HepG2 (cell line): ENCODE measurements around the gene SPG7. TPM values are rescaled to one million over a fixed set of nuclear protein-coding genes. Genes with fewer than 3 reads are reported as not detected.
A peak's percentile ranks its signal among the peaks of the same experiment; 100 is the strongest.

Source experiments
- ATAC-seq: fragments of 200-7000 bp; cut with Tn5 transposase; 3 replicates; pipeline ENCODE4 v1.9.1; 2020; ENCODE audit warnings: mild to moderate bottlenecking, moderate library complexity
- BruUV-seq: library from RNA; stranded (reverse); fragments of 400-500 nt; replicated peaks from 2 replicates; lab custom pipeline; 2021; lab: Mats Ljungman, UMichigan
- CTCF ChIA-PET: fragments of 300-600 bp; formaldehyde crosslinking; extraction: SDS; loops from one replicate; lab custom pipeline; 2021; ENCODE audit warnings: low total read pairs, inconsistent platforms, low intra/inter-chr PET ratio; lab: Yijun Ruan, JAX
- POLR2A ChIA-PET: fragments of 350-600 bp; sonication (Branson Sonifier 250); formaldehyde crosslinking; loops from one replicate; lab custom pipeline; 2020; ENCODE audit warnings: antibody characterized with exemption, inconsistent platforms; lab: Yijun Ruan, JAX
- DNase-seq: peaks from one replicate; pipeline ENCODE4 v3.0.0-alpha.2; 2015; ENCODE audit warnings: low spot score
- FAIRE-seq: peaks from 3 replicates; lab custom pipeline; 2011; peaks lifted over from hg19 to GRCh38; lab: Jason Lieb, UNC
- H2AFZ ChIP-seq: one replicate; pipeline ENCODE4 v1.6.1; 2011; ENCODE audit warnings: low read length, inconsistent platforms
- H3K27ac ChIP-seq: fragments of 300-600 bp; 3 replicates; pipeline ENCODE4 v1.8.0; 2011; ENCODE audit warnings: mixed run types, mild to moderate bottlenecking, mixed read lengths, low read length, inconsistent platforms; ENCODE audit not compliant: insufficient read depth; ENCODE audit errors: extremely low read length
- H3K27me3 ChIP-seq, 2 experiments: fragments of 200-600 bp in 1 of 2; 2 replicates in 1 of 2; 3 replicates in 1 of 2; pipeline versions ENCODE4 v1.6.0 to v1.8.0; 2011; ENCODE audit warnings: low read length in 2 of 2, mild to moderate bottlenecking in 2 of 2, moderate library complexity in 2 of 2, inconsistent platforms in 1 of 2; ENCODE audit not compliant: insufficient read depth in 2 of 2, control insufficient read depth in 1 of 2
- H3K36me3 ChIP-seq, 2 experiments: fragments of 200-600 bp in 1 of 2; replicated peaks in 1 of 2; 2 replicates in 1 of 2; 3 replicates in 1 of 2; pipeline versions ENCODE4 v1.5.1 to v1.8.0; 2011; ENCODE audit warnings: low read length in 2 of 2, inconsistent platforms in 1 of 2; ENCODE audit not compliant: insufficient read depth in 2 of 2, control insufficient read depth in 1 of 2
- H3K4me1 ChIP-seq: 2 replicates; pipeline ENCODE4 v1.5.1; 2012; ENCODE audit warnings: low read length, inconsistent platforms; ENCODE audit not compliant: insufficient read depth
- H3K4me2 ChIP-seq: 2 replicates; pipeline ENCODE4 v1.6.0; 2011; ENCODE audit warnings: low read depth, low read length, inconsistent platforms
- H3K4me3 ChIP-seq, 3 experiments: fragments of 200-600 bp in 1 of 3; sonication (generic), shearing (Covaris generic) in 1 of 3; replicated peaks in 1 of 3; 2 replicates each; pipeline ENCODE4 v1.5.1; 2011 to 2016; ENCODE audit warnings: low read length in 3 of 3, inconsistent platforms in 2 of 3, low read depth in 2 of 3, mild to moderate bottlenecking in 2 of 3, control low read depth in 1 of 3, mixed read lengths in 1 of 3; ENCODE audit not compliant: insufficient read depth in 1 of 3
- H3K79me2 ChIP-seq: one replicate; pipeline ENCODE4 v1.6.1; 2011; ENCODE audit warnings: low read length, inconsistent platforms; ENCODE audit not compliant: insufficient read depth
- H3K9ac ChIP-seq: 2 replicates; pipeline ENCODE4 v1.6.0; 2011; ENCODE audit warnings: mild to moderate bottlenecking, low read depth, low read length, inconsistent platforms; ENCODE audit not compliant: insufficient read depth
- H3K9me3 ChIP-seq: 2 replicates; pipeline ENCODE4 v1.5.1; 2012; ENCODE audit warnings: mild to moderate bottlenecking, low read length
- H4K20me1 ChIP-seq: 2 replicates; pipeline ENCODE4 v1.6.0; 2011; ENCODE audit warnings: inconsistent platforms, mild to moderate bottlenecking, low read length, moderate library complexity; ENCODE audit not compliant: insufficient read depth
- POGZ ChIP-seq: sonication (generic); formaldehyde crosslinking; IDR thresholded peaks from 2 replicates; pipeline ENCODE4 v1.4.0; 2020; ENCODE audit warnings: mild to moderate bottlenecking, missing genetic modification reagents
- RBM22 ChIP-seq: fragments of 200-400 bp; formaldehyde crosslinking; optimal IDR thresholded peaks from 2 replicates; pipeline ENCODE3; 2017; ENCODE audit warnings: mild to moderate bottlenecking, low read length, moderate library complexity
- SSRP1 ChIP-seq: IDR thresholded peaks from 2 replicates; pipeline ENCODE4 v1.6.1; 2016; ENCODE audit warnings: control low read depth
- ZNF333 ChIP-seq: sonication (generic); formaldehyde crosslinking; IDR thresholded peaks from 2 replicates; pipeline ENCODE4 v1.4.0; 2020; ENCODE audit warnings: mild to moderate bottlenecking, missing genetic modification reagents, borderline replicate concordance
- WGBS: methylation state at CpG from one replicate; pipeline ENCODE4 v1.1.6; 2017; ENCODE audit warnings: low lambda C conversion rate; 5-methylcytosine and 5-hydroxymethylcytosine counted together
- in situ Hi-C: cut with HindIII; loops from 2 replicates; pipeline ENCODE4 v1.10.0; 2017; ENCODE audit warnings: low pct_unique_long_range_greater_than_20kb; ENCODE audit not compliant: extremely low pct_ligation_motif_present
- intact Hi-C: fragments of 100-400 bp; cut with micrococcal nuclease; formaldehyde crosslinking; loops from one replicate; pipeline ENCODE4 v1.10.0; 2022; ENCODE audit not compliant: unreplicated experiment
- polyA plus RNA-seq, 8 experiments: library from polyadenylated mRNA; depleted of rRNA in 3 of 8; stranded (reverse) in 7 of 8; unstranded in 1 of 8; fragments of >200 nt; fragmentation: Illumina TruSeq in 4 of 8; extraction: Trizol in 4 of 8; gene quantifications; 2 replicates each; pipeline versions ENCODE4 v1.2.1 to v1.2.3, GENCODE V29; 2011 to 2016; ENCODE audit warnings: low read depth in 4 of 8, missing spikeins in 1 of 8, mixed read lengths in 1 of 8; ENCODE audit not compliant: insufficient read depth in 1 of 8
- total RNA-seq, 5 experiments: library from RNA; depleted of rRNA; stranded (reverse); fragments of >200 nt; fragmentation: Illumina TruSeq; extraction: Trizol; gene quantifications; 2 replicates each; pipeline ENCODE4 v1.2.3, GENCODE V29; 2016; ENCODE audit warnings: low read depth in 1 of 5
- TF ChIP-seq, protein P1 (sequence below): sonication (generic); formaldehyde crosslinking; IDR thresholded peaks from 2 replicates; pipeline ENCODE4 v1.8.0; 2022; ENCODE audit warnings: missing genetic modification reagents, mild to moderate bottlenecking, borderline replicate concordance
- TF ChIP-seq, protein P2 (sequence below): sonication (generic); formaldehyde crosslinking; IDR thresholded peaks from 2 replicates; pipeline ENCODE4 v1.5.0; 2020; ENCODE audit warnings: mild to moderate bottlenecking, missing genetic modification reagents, borderline replicate concordance

The SPG7 gene
- total and polyA plus RNA-seq, 2 of the 13 experiments (the other 11 are each of a cell fraction or from before 2014, with no cell fraction given), result 66.0 to 136 TPM

DNA sequence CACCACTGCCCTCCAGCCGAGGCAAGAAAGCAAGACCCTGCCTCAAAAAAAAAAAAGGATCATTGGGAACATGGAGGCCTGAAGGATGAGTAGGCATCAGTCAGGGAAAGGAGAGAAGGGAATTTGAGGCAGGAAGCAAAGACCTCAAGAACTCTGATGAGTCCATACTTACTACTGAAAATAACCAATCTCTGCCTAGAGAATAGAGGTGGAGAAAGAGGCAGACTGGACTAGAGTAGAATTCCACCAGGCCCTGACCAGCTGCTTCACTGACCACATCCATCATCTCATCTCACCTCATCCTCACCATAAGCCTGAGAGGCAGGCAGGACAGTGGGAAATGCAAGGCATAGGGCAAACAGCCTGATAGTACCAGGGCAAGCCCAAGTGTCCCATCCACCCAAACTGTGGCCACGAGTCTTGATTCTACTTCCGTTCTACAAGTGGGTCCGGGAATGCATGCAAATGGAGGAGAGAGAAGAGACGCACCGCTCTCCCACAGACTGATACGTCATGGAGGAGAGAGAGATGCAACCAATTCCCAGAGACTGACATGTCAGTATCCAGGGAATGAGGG, 35.0 kb upstream of the SPG7 start:
- no peaks in the 10 kb centered on the region for H3K9me3 ChIP-seq
- H3K79me2 ChIP-seq, result peaks cover 95% of the 10 kb centered on the region
- in situ Hi-C loops (no loop called here), intact Hi-C loops (no loop called here)
- BruUV-seq, result no TSS peak
- CTCF ChIA-PET, result no interaction called here
- no peak overlapping the region for H3K4me3 ChIP-seq
- 79% methylated on average over 7 of the region's 7 CpGs for WGBS
- H3K27me3 ChIP-seq, result no peaks in the 10 kb centered on the region
- FAIRE-seq (no peak), DNase-seq (no peak), ATAC-seq (peak; percentile 20)
- POLR2A ChIA-PET, result interaction anchor here (0.9 kb wide), 1 partner anchor 17 kb away, joined by 4 read pairs; no protein-coding TSS in a partner anchor
- peak overlapping the region; percentile 2; the same call in 1 of the 2 replicates for H3K4me2 ChIP-seq
- H3K36me3 ChIP-seq, result peaks cover 3 to 17% of the 10 kb centered on the region in 2 experiments; a peak in 4 of 5 replicates
- no peak overlapping the region for H2AFZ ChIP-seq
- H3K9ac ChIP-seq, result no peak overlapping the region
- peak overlapping the region; percentile 43 for H3K27ac ChIP-seq
- peaks cover 96% of the 10 kb centered on the region for H4K20me1 ChIP-seq
- peaks cover 63% of the 10 kb centered on the region for H3K4me1 ChIP-seq
- TF ChIP-seq ZNF333 (CRISPR knock-in tag) (no peak), SSRP1 (CRISPR knock-in tag) (0 out of 2 replicates have a peak, but pooled peaks have one; percentile 29), RBM22 (peak; percentile 69), POGZ (CRISPR knock-in tag) (no peak)
- TF ChIP-seq, protein P1, sequence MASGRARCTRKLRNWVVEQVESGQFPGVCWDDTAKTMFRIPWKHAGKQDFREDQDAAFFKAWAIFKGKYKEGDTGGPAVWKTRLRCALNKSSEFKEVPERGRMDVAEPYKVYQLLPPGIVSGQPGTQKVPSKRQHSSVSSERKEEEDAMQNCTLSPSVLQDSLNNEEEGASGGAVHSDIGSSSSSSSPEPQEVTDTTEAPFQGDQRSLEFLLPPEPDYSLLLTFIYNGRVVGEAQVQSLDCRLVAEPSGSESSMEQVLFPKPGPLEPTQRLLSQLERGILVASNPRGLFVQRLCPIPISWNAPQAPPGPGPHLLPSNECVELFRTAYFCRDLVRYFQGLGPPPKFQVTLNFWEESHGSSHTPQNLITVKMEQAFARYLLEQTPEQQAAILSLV (CRISPR knock-in tag), result 0 out of 2 replicates have a peak, but pooled peaks have one; percentile 11
- TF ChIP-seq, protein P2, sequence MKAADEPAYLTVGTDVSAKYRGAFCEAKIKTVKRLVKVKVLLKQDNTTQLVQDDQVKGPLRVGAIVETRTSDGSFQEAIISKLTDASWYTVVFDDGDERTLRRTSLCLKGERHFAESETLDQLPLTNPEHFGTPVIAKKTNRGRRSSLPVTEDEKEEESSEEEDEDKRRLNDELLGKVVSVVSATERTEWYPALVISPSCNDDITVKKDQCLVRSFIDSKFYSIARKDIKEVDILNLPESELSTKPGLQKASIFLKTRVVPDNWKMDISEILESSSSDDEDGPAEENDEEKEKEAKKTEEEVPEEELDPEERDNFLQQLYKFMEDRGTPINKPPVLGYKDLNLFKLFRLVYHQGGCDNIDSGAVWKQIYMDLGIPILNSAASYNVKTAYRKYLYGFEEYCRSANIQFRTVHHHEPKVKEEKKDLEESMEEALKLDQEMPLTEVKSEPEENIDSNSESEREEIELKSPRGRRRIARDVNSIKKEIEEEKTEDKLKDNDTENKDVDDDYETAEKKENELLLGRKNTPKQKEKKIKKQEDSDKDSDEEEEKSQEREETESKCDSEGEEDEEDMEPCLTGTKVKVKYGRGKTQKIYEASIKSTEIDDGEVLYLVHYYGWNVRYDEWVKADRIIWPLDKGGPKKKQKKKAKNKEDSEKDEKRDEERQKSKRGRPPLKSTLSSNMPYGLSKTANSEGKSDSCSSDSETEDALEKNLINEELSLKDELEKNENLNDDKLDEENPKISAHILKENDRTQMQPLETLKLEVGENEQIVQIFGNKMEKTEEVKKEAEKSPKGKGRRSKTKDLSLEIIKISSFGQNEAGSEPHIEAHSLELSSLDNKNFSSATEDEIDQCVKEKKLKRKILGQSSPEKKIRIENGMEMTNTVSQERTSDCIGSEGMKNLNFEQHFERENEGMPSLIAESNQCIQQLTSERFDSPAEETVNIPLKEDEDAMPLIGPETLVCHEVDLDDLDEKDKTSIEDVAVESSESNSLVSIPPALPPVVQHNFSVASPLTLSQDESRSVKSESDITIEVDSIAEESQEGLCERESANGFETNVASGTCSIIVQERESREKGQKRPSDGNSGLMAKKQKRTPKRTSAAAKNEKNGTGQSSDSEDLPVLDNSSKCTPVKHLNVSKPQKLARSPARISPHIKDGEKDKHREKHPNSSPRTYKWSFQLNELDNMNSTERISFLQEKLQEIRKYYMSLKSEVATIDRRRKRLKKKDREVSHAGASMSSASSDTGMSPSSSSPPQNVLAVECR, result peak; percentile 3; the same call in 1 of the 2 replicates
